ENCODE data around the gene RAB9A.
"Not testable (repeated sequence)": the region's sequence is repeated elsewhere in the genome, so short reads cannot be mapped to it uniquely, and the experiment has no call there.

Gene RAB9A

GRCh38 chrX:13716905-13717304 lies 28.0 kb downstream of the RAB9A start:
- Histone ChIP-seq H3K27me3 (replicated peaks; ENCODE audit: control insufficient read depth, insufficient read depth, low read length, poor library complexity, severe bottlenecking) (no peaks in the 10 kb centered on the region), H3K4me3 (ENCODE audit: insufficient read depth, low read depth, low read length, poor library complexity, severe bottlenecking) (no peak overlapping the region), H3K9me3 (ENCODE audit: control insufficient read depth, low read length) (no peaks in the 10 kb centered on the region), H3K27ac (ENCODE audit: insufficient read depth, low read length, poor library complexity, severe bottlenecking) (no peak overlapping the region), H3K4me1 (ENCODE audit: control insufficient read depth, insufficient read depth, low read length, poor library complexity, severe bottlenecking) (peaks cover 3% of the 10 kb centered on the region), H3K36me3 (ENCODE audit: control insufficient read depth, insufficient read depth, low read length) (peaks cover 9% of the 10 kb centered on the region)
- DNase-seq = peak; percentile 28 to 41 (median 36)

- peaks cover 3% of the 10 kb centered on the region for H3K4me1 ChIP-seq (ENCODE audit: control insufficient read depth, insufficient read depth, low read length, poor library complexity, severe bottlenecking)
- H3K9me3 ChIP-seq (ENCODE audit: control insufficient read depth, low read length) = no peaks in the 10 kb centered on the region
- no peak for DNase-seq
- H3K4me3 ChIP-seq (ENCODE audit: insufficient read depth, low read depth, low read length, poor library complexity, severe bottlenecking) = no peak overlapping the region
- H3K27me3 ChIP-seq (replicated peaks; ENCODE audit: control insufficient read depth, insufficient read depth, low read length, poor library complexity, severe bottlenecking) = no peaks in the 10 kb centered on the region
- H3K27ac ChIP-seq (ENCODE audit: insufficient read depth, low read length, poor library complexity, severe bottlenecking) = no peak overlapping the region
- H3K36me3 ChIP-seq (ENCODE audit: control insufficient read depth, insufficient read depth, low read length) = peaks cover 9% of the 10 kb centered on the region
Observed at GRCh38 chrX:13717700-13718472, 29.0 kb downstream of the RAB9A start.

- Histone ChIP-seq H3K27ac (ENCODE audit: insufficient read depth, low read length, poor library complexity, severe bottlenecking) (no peak overlapping the region), H3K27me3 (replicated peaks; ENCODE audit: control insufficient read depth, insufficient read depth, low read length, poor library complexity, severe bottlenecking) (no peaks in the 10 kb centered on the region), H3K9me3 (ENCODE audit: control insufficient read depth, low read length) (no peaks in the 10 kb centered on the region), H3K36me3 (ENCODE audit: control insufficient read depth, insufficient read depth, low read length) (peaks cover 9% of the 10 kb centered on the region), H3K4me1 (ENCODE audit: control insufficient read depth, insufficient read depth, low read length, poor library complexity, severe bottlenecking) (peaks cover 3% of the 10 kb centered on the region), H3K4me3 (ENCODE audit: insufficient read depth, low read depth, low read length, poor library complexity, severe bottlenecking) (no peak overlapping the region)
- DNase-seq = no peak
Observed at GRCh38 chrX:13719192-13719856, 30.4 kb downstream of the RAB9A start.

GRCh38 chrX:13721371-13721770 lies 32.4 kb downstream of the RAB9A start:
- peaks cover 3% of the 10 kb centered on the region for H3K4me1 ChIP-seq (ENCODE audit: control insufficient read depth, insufficient read depth, low read length, poor library complexity, severe bottlenecking)
- H3K36me3 ChIP-seq (ENCODE audit: control insufficient read depth, insufficient read depth, low read length) = peaks cover 9% of the 10 kb centered on the region
- no peaks in the 10 kb centered on the region for H3K27me3 ChIP-seq (replicated peaks; ENCODE audit: control insufficient read depth, insufficient read depth, low read length, poor library complexity, severe bottlenecking)
- no peak overlapping the region for H3K4me3 ChIP-seq (ENCODE audit: insufficient read depth, low read depth, low read length, poor library complexity, severe bottlenecking)
- H3K27ac ChIP-seq (ENCODE audit: insufficient read depth, low read length, poor library complexity, severe bottlenecking) = no peak overlapping the region
- H3K9me3 ChIP-seq (ENCODE audit: control insufficient read depth, low read length) = no peaks in the 10 kb centered on the region
- no peak for DNase-seq

- Histone ChIP-seq H3K27me3 (replicated peaks; ENCODE audit: control insufficient read depth, insufficient read depth, low read length, poor library complexity, severe bottlenecking) (no peaks in the 10 kb centered on the region), H3K36me3 (ENCODE audit: control insufficient read depth, insufficient read depth, low read length) (peaks cover 9% of the 10 kb centered on the region), H3K27ac (ENCODE audit: insufficient read depth, low read length, poor library complexity, severe bottlenecking) (no peak overlapping the region), H3K9me3 (ENCODE audit: control insufficient read depth, low read length) (no peaks in the 10 kb centered on the region), H3K4me1 (ENCODE audit: control insufficient read depth, insufficient read depth, low read length, poor library complexity, severe bottlenecking) (peaks cover 3% of the 10 kb centered on the region), H3K4me3 (ENCODE audit: insufficient read depth, low read depth, low read length, poor library complexity, severe bottlenecking) (no peak overlapping the region)
- DNase-seq = no peak
Observed at GRCh38 chrX:13721819-13722519, 33.0 kb downstream of the RAB9A start.

GRCh38 chrX:13724878-13725277 lies 36.0 kb downstream of the RAB9A start:
- not testable (repeated sequence) for H3K27me3 ChIP-seq (replicated peaks; ENCODE audit: control insufficient read depth, insufficient read depth, low read length, poor library complexity, severe bottlenecking); H3K4me3 ChIP-seq (ENCODE audit: insufficient read depth, low read depth, low read length, poor library complexity, severe bottlenecking); H3K9me3 ChIP-seq (ENCODE audit: control insufficient read depth, low read length); H3K36me3 ChIP-seq (ENCODE audit: control insufficient read depth, insufficient read depth, low read length); H3K4me1 ChIP-seq (ENCODE audit: control insufficient read depth, insufficient read depth, low read length, poor library complexity, severe bottlenecking); H3K27ac ChIP-seq (ENCODE audit: insufficient read depth, low read length, poor library complexity, severe bottlenecking)
- DNase-seq = peak; percentile 14 to 42 (median 38)

- not testable (repeated sequence) for DNase-seq; H3K4me3 ChIP-seq (ENCODE audit: insufficient read depth, low read depth, low read length, poor library complexity, severe bottlenecking); H3K36me3 ChIP-seq (ENCODE audit: control insufficient read depth, insufficient read depth, low read length); H3K27ac ChIP-seq (ENCODE audit: insufficient read depth, low read length, poor library complexity, severe bottlenecking); H3K4me1 ChIP-seq (ENCODE audit: control insufficient read depth, insufficient read depth, low read length, poor library complexity, severe bottlenecking); H3K27me3 ChIP-seq (replicated peaks; ENCODE audit: control insufficient read depth, insufficient read depth, low read length, poor library complexity, severe bottlenecking); H3K9me3 ChIP-seq (ENCODE audit: control insufficient read depth, low read length)
Observed at GRCh38 chrX:13726583-13726982, 37.7 kb downstream of the RAB9A start.

GRCh38 chrX:13730523-13730922 lies 41.6 kb downstream of the RAB9A start:
- not testable (repeated sequence) for DNase-seq; H3K4me1 ChIP-seq (ENCODE audit: control insufficient read depth, insufficient read depth, low read length, poor library complexity, severe bottlenecking); H3K36me3 ChIP-seq (ENCODE audit: control insufficient read depth, insufficient read depth, low read length); H3K4me3 ChIP-seq (ENCODE audit: insufficient read depth, low read depth, low read length, poor library complexity, severe bottlenecking); H3K27ac ChIP-seq (ENCODE audit: insufficient read depth, low read length, poor library complexity, severe bottlenecking); H3K27me3 ChIP-seq (replicated peaks; ENCODE audit: control insufficient read depth, insufficient read depth, low read length, poor library complexity, severe bottlenecking); H3K9me3 ChIP-seq (ENCODE audit: control insufficient read depth, low read length)

- Histone ChIP-seq H3K9me3 (ENCODE audit: control insufficient read depth, low read length) (no peaks in the 10 kb centered on the region), H3K36me3 (ENCODE audit: control insufficient read depth, insufficient read depth, low read length) (peaks cover 3% of the 10 kb centered on the region), H3K27ac (ENCODE audit: insufficient read depth, low read length, poor library complexity, severe bottlenecking) (peak overlapping the region; percentile 98), H3K27me3 (replicated peaks; ENCODE audit: control insufficient read depth, insufficient read depth, low read length, poor library complexity, severe bottlenecking) (no peaks in the 10 kb centered on the region), H3K4me1 (ENCODE audit: control insufficient read depth, insufficient read depth, low read length, poor library complexity, severe bottlenecking) (peaks cover 5% of the 10 kb centered on the region), H3K4me3 (ENCODE audit: insufficient read depth, low read depth, low read length, poor library complexity, severe bottlenecking) (no peak overlapping the region)
- no peak for DNase-seq
Observed at GRCh38 chrX:13732246-13733067, 43.5 kb downstream of the RAB9A start.
